Measurements from ENCODE around the gene RHBDL1. TPM values are rescaled to one million over a fixed set of nuclear protein-coding genes. Genes with fewer than 3 reads are reported as not detected.
A peak's percentile ranks its signal among the peaks of the same experiment; 100 is the strongest.

The RHBDL1 gene
- total and polyA plus RNA-seq, 9 of the 15 experiments (the other 6 are each of a cell fraction or from before 2014, with no cell fraction given), result 0.03 to 5.6 (median 1.3) TPM; not detected in 1

DNA sequence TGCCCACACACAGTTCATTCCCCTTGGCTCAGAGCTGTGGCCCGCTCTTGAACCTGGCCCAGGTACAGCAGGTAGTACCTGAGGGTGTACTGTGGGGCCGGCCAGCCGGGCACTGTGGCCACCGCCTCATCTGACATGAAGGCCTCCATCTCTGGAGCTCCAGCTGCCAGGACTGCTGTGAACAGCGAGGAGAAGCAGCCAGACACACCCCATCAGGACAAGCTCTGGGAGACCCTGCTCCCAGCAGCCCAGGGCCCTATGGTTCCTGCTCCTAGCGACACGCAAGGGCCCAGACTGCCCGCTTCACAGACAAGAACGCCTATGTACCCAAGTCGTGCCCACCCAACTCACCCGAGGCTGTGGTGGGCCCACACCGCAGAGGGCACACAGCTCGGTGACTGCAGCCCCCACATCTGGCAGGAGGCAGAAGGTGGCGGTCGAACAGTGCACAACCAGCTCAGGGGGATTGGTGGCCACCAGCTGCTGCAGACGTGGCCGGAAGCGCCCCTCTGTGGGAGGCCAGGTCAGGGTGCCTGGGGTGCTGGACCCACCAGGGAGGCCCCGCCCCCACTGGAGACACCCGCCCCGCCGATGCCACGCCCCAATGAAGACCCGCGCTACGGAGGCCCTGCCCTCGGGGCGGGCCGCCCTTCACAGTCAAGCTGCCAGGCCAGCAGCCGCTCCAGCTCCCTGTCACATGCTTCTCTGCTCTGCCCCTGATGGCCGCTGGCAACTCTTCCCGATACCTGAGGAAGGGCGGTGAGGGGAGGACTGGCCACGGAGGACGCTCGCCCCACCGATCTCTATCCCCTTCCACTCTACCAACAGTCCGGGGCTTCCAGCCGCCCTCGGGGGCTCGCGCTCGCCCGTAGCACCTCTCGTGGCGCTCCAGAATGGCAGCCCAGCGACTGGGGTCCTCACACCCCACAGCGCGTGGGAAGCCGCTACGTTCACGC, 3.7 kb downstream of the RHBDL1 start (continued):
- TF ChIP-seq TRIM25 (IDR thresholded peaks at IDR 0.05; ENCODE audit: borderline replicate concordance) (no peak), TEAD2 (tag; IDR thresholded peaks at IDR 0.05) (no peak), NR4A1 (CRISPR knock-in tag; IDR thresholded peaks at IDR 0.05) (no peak), NR4A1 (tag; IDR thresholded peaks at IDR 0.05) (no peak), CEBPG (CRISPR knock-in tag; IDR thresholded peaks at IDR 0.05) (no peak), CEBPG (tag; conservative IDR thresholded peaks at IDR 0.05 in 1 of 2, IDR thresholded peaks at IDR 0.05 in 1 of 2) (no peak), ZNF696 (CRISPR knock-in tag; conservative IDR thresholded peaks at IDR 0.05) (no peak), TBP (optimal IDR thresholded peaks at IDR 0.05; ENCODE audit: low read depth, low read length) (peak; percentile 49), TRIM28 (IDR thresholded peaks at IDR 0.05) (no peak; the same call in 1 of the 2 replicates), NCOA2 (IDR thresholded peaks at IDR 0.05; ENCODE audit: partially characterized antibody in 2 of 2) (no peak), ELF1 (tag; IDR thresholded peaks at IDR 0.05) (no peak), CAMTA2 (CRISPR knock-in tag; conservative IDR thresholded peaks at IDR 0.05) (no peak), PHF8 (IDR thresholded peaks at IDR 0.05; ENCODE audit: borderline replicate concordance, low read length) (peak; percentile 72; the same call in 1 of the 2 replicates), USF1 (CRISPR knock-in tag; IDR thresholded peaks at IDR 0.05) (peak; percentile 61; the same call in 1 of the 2 replicates)
- TF ChIP-seq, protein P1, sequence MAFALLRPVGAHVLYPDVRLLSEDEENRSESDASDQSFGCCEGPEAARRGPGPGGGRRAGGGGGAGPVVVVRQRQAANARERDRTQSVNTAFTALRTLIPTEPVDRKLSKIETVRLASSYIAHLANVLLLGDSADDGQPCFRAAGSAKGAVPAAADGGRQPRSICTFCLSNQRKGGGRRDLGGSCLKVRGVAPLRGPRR (CRISPR knock-in tag; IDR thresholded peaks at IDR 0.05), result no peak
- TF ChIP-seq, protein P2, sequence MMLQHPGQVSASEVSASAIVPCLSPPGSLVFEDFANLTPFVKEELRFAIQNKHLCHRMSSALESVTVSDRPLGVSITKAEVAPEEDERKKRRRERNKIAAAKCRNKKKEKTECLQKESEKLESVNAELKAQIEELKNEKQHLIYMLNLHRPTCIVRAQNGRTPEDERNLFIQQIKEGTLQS (IDR thresholded peaks at IDR 0.05), result no peak
- TF ChIP-seq, protein P2 (CRISPR knock-in tag; conservative IDR thresholded peaks at IDR 0.05), result no peak
- TF ChIP-seq, protein P3, sequence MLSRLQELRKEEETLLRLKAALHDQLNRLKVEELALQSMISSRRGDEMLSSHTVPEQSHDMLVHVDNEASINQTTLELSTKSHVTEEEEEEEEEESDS (CRISPR knock-in tag; IDR thresholded peaks at IDR 0.05), result no peak
- TF ChIP-seq, protein P4, sequence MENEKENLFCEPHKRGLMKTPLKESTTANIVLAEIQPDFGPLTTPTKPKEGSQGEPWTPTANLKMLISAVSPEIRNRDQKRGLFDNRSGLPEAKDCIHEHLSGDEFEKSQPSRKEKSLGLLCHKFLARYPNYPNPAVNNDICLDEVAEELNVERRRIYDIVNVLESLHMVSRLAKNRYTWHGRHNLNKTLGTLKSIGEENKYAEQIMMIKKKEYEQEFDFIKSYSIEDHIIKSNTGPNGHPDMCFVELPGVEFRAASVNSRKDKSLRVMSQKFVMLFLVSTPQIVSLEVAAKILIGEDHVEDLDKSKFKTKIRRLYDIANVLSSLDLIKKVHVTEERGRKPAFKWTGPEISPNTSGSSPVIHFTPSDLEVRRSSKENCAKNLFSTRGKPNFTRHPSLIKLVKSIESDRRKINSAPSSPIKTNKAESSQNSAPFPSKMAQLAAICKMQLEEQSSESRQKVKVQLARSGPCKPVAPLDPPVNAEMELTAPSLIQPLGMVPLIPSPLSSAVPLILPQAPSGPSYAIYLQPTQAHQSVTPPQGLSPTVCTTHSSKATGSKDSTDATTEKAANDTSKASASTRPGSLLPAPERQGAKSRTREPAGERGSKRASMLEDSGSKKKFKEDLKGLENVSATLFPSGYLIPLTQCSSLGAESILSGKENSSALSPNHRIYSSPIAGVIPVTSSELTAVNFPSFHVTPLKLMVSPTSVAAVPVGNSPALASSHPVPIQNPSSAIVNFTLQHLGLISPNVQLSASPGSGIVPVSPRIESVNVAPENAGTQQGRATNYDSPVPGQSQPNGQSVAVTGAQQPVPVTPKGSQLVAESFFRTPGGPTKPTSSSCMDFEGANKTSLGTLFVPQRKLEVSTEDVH (IDR thresholded peaks at IDR 0.05; ENCODE audit: low read depth, partially characterized antibody), result no peak

Measured in K562 (cell line).